Peyer's patch (tissue), 4 donors: ENCODE results near the gene UGT1A10. TPM values are rescaled to one million over a fixed set of nuclear protein-coding genes. Genes with fewer than 3 reads are reported as not detected.

Source experiments
- DNase-seq, 3 donors: peaks; one replicate each; pipeline ENCODE4 v3.0.0-alpha.2; 2017 to 2019
- H3K27ac ChIP-seq, 4 donors: fragments of 200-600 bp; sonication (generic); one replicate each; pipeline ENCODE4 v1.5.1; 2016 to 2019
- H3K27me3 ChIP-seq, 2 donors: fragments of 200-600 bp; sonication (generic); one replicate each; pipeline ENCODE4 v1.5.1; 2019
- H3K36me3 ChIP-seq, 3 donors: fragments of 200-600 bp; sonication (generic); one replicate each; pipeline ENCODE4 v1.5.1; 2016 to 2019
- H3K4me1 ChIP-seq, 4 donors: fragments of 200-600 bp; sonication (generic); one replicate each; pipeline ENCODE4 v1.5.1; 2016 to 2019
- H3K4me3 ChIP-seq, 4 donors: fragments of 200-600 bp; sonication (generic); 1 replicate in 3 of 4; 2 replicates in 1 of 4; pipeline ENCODE4 v1.5.1; 2016 to 2019; ENCODE audit warnings: mild to moderate bottlenecking in 1 of 4
- H3K9me3 ChIP-seq, 4 donors: fragments of 200-600 bp; sonication (generic); one replicate each; pipeline ENCODE4 v1.5.1; 2016 to 2019; ENCODE audit warnings: mild to moderate bottlenecking in 1 of 4
- POLR2A ChIP-seq, 2 donors: fragments of 450-650 bp; IDR thresholded peaks; one replicate each; pipeline ENCODE4 v1.5.1; 2017; ENCODE audit warnings: antibody characterized with exemption in 2 of 2, mild to moderate bottlenecking in 2 of 2, moderate library complexity in 2 of 2
- total RNA-seq, 4 donors: library from RNA; depleted of rRNA; stranded (reverse); fragments of >200 nt; gene quantifications; one replicate each; pipeline ENCODE4 v1.1.0, GENCODE V29; 2016
- TF ChIP-seq, protein P1 (sequence below), 6 experiments: fragments of 450-650 bp in 4 of 6; fragments of 200-600 bp in 2 of 6; sonication (generic) in 1 of 6; IDR thresholded peaks; one replicate each; pipeline ENCODE4 v1.5.1; 2017 to 2019; ENCODE audit warnings: antibody characterized with exemption in 6 of 6, mild to moderate bottlenecking in 3 of 6, moderate library complexity in 1 of 6

UGT1A10 gene
- total RNA-seq, 4 donors from 2014 or later = 19.0 to 168 (median 71.8) TPM

DNA sequence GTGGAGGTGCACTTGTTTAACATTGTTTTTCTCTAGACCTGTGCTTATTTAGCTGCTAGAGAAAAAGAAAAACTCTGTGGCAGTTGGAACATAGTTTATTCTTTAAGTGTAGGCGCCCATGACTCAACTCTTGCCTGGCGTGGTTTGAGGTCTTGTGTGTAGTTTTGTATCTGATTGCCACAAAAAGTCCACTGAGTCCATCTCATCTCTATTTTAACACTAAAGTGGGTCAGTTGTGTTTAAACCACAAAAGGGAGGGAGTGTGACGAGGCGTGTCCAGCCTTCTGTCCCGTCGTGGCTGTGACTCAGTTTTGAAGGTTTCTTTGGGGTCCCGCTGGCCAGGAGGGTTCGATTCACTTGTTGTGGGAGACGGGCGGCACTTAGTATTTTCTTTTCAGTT is 20.2 kb downstream of the UGT1A10 start:
- H3K27me3 ChIP-seq = no peaks in the 10 kb centered on the region
- TF ChIP-seq POLR2A (IDR thresholded peaks at IDR 0.05) = no peak
- TF ChIP-seq, protein P1, sequence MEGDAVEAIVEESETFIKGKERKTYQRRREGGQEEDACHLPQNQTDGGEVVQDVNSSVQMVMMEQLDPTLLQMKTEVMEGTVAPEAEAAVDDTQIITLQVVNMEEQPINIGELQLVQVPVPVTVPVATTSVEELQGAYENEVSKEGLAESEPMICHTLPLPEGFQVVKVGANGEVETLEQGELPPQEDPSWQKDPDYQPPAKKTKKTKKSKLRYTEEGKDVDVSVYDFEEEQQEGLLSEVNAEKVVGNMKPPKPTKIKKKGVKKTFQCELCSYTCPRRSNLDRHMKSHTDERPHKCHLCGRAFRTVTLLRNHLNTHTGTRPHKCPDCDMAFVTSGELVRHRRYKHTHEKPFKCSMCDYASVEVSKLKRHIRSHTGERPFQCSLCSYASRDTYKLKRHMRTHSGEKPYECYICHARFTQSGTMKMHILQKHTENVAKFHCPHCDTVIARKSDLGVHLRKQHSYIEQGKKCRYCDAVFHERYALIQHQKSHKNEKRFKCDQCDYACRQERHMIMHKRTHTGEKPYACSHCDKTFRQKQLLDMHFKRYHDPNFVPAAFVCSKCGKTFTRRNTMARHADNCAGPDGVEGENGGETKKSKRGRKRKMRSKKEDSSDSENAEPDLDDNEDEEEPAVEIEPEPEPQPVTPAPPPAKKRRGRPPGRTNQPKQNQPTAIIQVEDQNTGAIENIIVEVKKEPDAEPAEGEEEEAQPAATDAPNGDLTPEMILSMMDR (IDR thresholded peaks at IDR 0.05) = no peak
- no peaks in the 10 kb centered on the region for H3K36me3 ChIP-seq
- no peak overlapping the region for H3K27ac ChIP-seq
- DNase-seq = no peak
- H3K9me3 ChIP-seq = no peaks in the 10 kb centered on the region
- peaks cover 0 to 13% (median 0%) of the 10 kb centered on the region in 4 donors for H3K4me1 ChIP-seq
- H3K4me3 ChIP-seq = no peak overlapping the region

DNA sequence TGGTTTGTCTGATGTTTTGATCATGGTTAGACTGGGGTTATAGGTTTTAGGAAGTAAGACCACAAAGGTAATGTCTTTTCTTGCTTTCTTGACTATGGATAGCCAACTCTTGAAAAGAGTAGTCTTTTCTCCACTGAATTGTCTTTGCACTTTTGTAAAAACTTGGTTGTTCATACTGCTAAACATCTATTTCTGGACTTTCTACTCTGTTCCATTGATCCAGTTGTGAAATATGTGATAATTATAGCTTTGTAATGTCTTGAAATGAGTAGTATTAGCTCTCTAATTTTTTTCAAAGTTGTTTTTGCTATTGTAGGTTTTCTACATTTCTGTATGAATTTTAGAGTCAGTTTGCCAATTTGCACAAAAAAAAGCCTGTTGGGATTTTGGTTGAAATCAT is 22.4 kb downstream of the UGT1A10 start:
- DNase-seq = no peak
- Histone ChIP-seq H3K4me3 (no peak overlapping the region), H3K27me3 (no peaks in the 10 kb centered on the region), H3K9me3 (no peaks in the 10 kb centered on the region), H3K4me1 (peaks cover 0 to 13% (median 0%) of the 10 kb centered on the region in 4 donors), H3K27ac (no peak overlapping the region), H3K36me3 (no peaks in the 10 kb centered on the region)
- TF ChIP-seq, protein P1 (IDR thresholded peaks at IDR 0.05) = no peak
- no peak for TF ChIP-seq POLR2A (IDR thresholded peaks at IDR 0.05)

DNA sequence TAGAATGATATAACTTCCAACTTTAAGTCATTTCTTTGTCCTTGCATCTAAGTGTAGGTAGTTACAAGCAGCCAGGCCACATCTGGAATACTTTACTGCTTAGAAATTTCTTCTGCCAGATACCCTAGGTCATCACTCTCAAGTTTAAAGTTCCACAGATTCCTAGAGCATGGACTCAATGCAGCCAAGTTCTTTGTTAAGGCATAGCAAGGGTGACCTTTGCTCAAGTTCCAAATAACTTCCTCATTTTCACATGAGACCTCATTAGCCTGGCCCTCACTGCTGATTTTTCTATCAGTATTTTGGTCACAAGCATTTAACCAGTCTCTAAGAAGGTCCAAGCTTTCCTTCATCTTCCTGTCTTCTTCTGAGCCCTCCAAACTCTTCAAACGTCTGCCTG is 27.7 kb downstream of the UGT1A10 start:
- H3K36me3 ChIP-seq = no peaks in the 10 kb centered on the region
- peaks cover 0 to 3% (median 0%) of the 10 kb centered on the region in 4 donors for H3K9me3 ChIP-seq
- H3K4me3 ChIP-seq = no peak overlapping the region
- H3K27me3 ChIP-seq = no peaks in the 10 kb centered on the region
- H3K4me1 ChIP-seq = no peaks in the 10 kb centered on the region
- DNase-seq = no peak
- H3K27ac ChIP-seq = no peak overlapping the region
- no peak for TF ChIP-seq POLR2A (IDR thresholded peaks at IDR 0.05)
- TF ChIP-seq, protein P1 (IDR thresholded peaks at IDR 0.05) = no peak

DNA sequence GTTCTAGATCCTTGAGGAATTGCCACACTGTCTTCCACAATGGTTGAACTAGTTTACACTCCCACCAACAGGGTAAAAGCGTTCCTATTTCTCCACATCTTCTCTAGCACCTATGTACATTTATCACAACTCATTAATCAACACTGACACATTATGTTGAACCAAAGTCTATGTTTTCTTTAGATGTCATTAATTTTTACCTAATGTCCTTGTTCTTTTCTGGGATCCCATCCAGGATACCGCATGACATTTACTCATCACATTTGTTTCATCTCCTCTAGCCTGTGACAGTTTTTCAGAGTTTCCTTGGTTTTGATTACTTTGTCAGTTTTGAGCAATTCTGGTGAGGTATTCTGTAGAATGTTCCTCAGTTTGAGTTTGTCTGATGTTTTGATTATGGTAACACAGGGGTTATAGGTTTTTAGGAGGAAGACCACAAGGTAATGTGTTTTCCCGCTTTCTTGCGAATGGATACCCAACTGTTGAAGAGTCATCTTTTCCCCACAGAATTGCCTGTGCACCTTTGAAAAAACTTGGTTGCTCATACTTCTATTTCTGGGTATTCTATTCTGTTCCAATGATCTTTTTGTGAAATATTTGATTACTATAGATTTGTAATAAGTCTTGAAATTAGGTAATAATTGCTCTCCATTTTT is 32.5 kb downstream of the UGT1A10 start:
- H3K27ac ChIP-seq = no peak overlapping the region
- no peaks in the 10 kb centered on the region for H3K27me3 ChIP-seq
- H3K4me1 ChIP-seq = no peaks in the 10 kb centered on the region
- no peak for DNase-seq
- H3K4me3 ChIP-seq = no peak overlapping the region
- H3K36me3 ChIP-seq = no peaks in the 10 kb centered on the region
- TF ChIP-seq, protein P1 (IDR thresholded peaks at IDR 0.05) = no peak
- no peak for TF ChIP-seq POLR2A (IDR thresholded peaks at IDR 0.05)
- peaks cover 0 to 3% (median 0%) of the 10 kb centered on the region in 4 donors for H3K9me3 ChIP-seq

DNA sequence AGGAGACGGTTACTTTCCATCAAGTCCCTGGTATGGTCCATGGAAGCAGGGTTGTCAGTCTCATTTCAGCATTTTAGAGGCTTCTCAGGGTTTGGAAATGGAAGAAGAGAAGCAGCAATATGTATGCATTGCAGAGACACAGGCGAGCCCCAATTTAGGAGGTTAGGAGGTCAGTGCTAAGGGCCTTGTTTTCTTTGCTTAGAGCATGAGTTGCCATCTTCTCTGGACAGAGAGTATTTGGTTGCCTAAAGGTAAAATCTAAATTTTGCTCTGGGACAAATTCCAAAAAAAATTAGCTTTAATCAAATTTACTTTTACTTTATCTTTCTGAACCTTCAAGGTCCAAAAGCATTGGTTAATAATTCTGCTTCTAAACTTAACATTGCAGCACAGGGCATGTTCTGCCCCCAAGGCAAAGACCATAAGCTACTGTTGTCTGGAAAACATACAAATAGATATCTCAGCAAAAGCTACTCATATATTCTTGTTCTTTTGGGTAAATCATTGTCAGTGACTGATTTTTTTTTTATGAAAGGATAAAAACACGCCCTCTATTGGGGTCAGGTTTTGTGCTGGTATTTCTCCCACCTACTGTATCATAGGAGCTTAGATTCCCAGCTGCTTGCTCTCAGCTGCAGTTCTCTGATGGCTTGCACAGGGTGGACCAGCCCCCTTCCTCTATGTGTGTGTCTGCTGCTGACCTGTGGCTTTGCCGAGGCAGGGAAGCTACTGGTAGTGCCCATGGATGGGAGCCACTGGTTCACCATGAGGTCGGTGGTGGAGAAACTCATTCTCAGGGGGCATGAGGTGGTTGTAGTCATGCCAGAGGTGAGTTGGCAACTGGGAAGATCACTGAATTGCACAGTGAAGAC is 35.3 kb downstream of the UGT1A10 start, which contains the start of gene UGT1A9:
Gene UGT1A9, plus strand, starts transcription at position 609 of the 872 bp plus-strand sequence. Its CDS starts 37 bp downstream, at position 646.
- Histone ChIP-seq H3K4me1 (no peaks in the 10 kb centered on the region), H3K36me3 (no peaks in the 10 kb centered on the region), H3K9me3 (peaks cover 0 to 3% (median 0%) of the 10 kb centered on the region in 4 donors), H3K4me3 (no peak within 1 kb of the TSS), H3K27ac (no peak within 1 kb of the TSS), H3K27me3 (no peaks in the 10 kb centered on the region)
- TF ChIP-seq, protein P1 (IDR thresholded peaks at IDR 0.05) = no peak
- TF ChIP-seq POLR2A (IDR thresholded peaks at IDR 0.05) = no peak
- no peak for DNase-seq
